Breast epithelium (tissue), 3 donors: Measurements from ENCODE around the gene TEPSIN.

Source experiments
- CTCF ChIP-seq, 3 donors: fragments of 450-650 bp; IDR thresholded peaks; one replicate each; pipeline ENCODE4 v1.5.1; 2016 to 2017; ENCODE audit warnings: antibody characterized with exemption in 3 of 3, mild to moderate bottlenecking in 3 of 3, moderate library complexity in 3 of 3
- POLR2A ChIP-seq: fragments of 450-650 bp; IDR thresholded peaks from one replicate; pipeline ENCODE4 v1.6.1; 2016; ENCODE audit warnings: antibody characterized with exemption, mild to moderate bottlenecking, moderate library complexity
- POLR2AphosphoS5 ChIP-seq, 3 donors: sonication (generic); formaldehyde crosslinking; IDR thresholded peaks; one replicate each; pipeline ENCODE4 v1.6.1; 2017; ENCODE audit warnings: antibody characterized with exemption in 3 of 3

GRCh38 chr17:81285894-81286293 is 47.0 kb upstream of the TEPSIN start:
- no peak for TF ChIP-seq CTCF (IDR thresholded peaks at IDR 0.05)
- no peak for TF ChIP-seq POLR2A
- no peak for TF ChIP-seq POLR2AphosphoS5 (IDR thresholded peaks at IDR 0.05)
